Erythroblast (primary cell): ENCODE measurements around the gene SLX4.

Experiments used
- DNase-seq, 2 experiments: peaks; one replicate each; lab custom pipeline; 2025; lab: John Stamatoyannopoulos, UW
- GATA1 ChIP-seq: IDR thresholded peaks from 2 replicates; pipeline ENCODE4 v1.6.1; 2011; ENCODE audit warnings: low read depth, mild to moderate bottlenecking, control low read depth, low read length, moderate library complexity
- POLR2A ChIP-seq: IDR thresholded peaks from 2 replicates; pipeline ENCODE4 v1.6.1; 2011; ENCODE audit warnings: mild to moderate bottlenecking, low read length

Gene SLX4

DNA sequence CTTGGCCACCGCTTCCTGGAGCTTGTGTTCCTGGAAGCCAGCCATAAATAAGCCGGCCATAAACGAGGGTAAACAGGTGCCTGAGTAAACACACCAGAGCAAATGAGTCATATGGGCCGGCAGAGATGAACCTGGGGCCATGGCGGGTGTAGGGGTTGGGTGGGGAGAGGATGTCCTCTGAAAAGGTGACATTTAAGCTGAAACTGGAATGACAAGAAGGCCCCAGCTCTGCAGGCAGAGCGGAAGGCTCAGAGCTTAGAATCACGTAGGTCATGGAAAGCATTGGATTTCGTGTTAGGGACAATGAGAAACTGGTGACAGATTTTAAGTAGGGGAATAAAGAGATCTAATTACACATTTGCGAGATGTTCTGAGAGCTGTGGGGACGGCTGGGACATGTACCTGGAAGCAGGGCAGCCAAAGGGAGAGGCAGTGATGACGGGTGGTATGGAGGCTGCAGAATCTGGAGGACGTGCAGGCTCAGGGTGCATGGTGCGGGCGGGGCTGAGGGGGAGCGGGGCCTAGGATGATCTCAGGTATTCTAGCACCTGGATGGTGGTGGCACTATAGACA is 35.0 kb upstream of the SLX4 start:
- no peak for TF ChIP-seq GATA1
- TF ChIP-seq POLR2A, result no peak
- no peak for DNase-seq

DNA sequence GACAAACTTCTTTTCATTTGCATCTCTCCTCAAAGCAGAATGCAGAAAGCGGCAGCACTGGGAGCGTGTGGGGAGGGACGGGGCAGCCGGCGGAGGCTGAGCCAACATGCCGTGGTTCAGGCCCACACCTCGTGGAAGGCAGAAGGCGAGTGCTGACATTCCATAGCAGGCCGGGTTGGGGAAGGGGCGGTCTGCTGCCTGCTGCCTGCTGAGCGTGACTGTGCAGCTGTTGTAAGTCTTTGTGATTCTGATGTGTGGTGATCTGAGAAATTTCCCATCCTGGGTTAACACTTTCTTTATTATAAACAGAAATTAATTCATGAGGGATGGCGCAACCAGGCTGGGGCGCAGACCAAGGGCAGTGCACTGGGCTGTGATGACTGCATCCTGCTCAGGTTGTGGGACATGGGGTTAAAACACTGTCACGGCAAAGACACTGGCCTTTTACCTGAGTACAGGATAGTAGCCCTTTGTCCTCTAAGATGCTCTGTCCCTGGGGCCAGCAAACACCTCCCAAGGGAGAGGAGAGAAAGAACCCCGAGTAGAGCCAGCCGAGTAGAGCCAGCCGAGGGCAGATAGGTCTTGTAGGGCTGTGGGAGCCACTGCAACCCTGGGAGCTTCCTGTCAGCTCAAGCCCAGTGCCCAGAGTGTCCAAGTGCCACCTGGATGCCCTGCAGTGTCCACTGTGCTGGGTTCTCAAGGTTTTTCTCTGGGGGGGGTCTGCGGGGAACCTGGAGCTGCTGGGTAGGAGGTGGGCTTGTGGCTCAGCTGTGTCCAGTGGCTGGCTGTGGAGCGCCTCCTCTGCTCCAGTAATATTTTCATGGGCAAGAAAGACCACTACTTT is 34.3 kb upstream of the SLX4 start:
- DNase-seq, result no peak
- TF ChIP-seq GATA1 (no peak), POLR2A (no peak)

DNA sequence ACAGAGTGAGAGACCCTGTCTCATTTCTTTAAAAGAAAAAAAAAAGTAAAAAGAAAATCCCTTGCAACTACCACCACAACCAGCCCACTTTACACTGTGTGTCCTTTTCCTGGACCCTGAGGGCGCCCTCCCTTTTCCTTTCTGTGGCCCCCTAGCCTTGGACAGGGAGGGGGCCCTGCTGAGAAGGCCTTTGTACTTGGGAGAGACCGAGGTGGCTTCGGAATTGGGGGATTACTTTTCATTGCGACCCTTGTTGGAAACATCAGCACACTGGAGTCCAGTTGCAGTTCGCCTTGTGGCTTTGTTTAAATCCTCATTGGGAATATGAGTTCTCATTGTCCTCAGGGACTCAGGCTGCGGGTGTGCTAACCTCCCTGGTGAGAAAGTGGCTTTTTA is 33.7 kb upstream of the SLX4 start:
- TF ChIP-seq GATA1, result no peak
- no peak for TF ChIP-seq POLR2A

DNA sequence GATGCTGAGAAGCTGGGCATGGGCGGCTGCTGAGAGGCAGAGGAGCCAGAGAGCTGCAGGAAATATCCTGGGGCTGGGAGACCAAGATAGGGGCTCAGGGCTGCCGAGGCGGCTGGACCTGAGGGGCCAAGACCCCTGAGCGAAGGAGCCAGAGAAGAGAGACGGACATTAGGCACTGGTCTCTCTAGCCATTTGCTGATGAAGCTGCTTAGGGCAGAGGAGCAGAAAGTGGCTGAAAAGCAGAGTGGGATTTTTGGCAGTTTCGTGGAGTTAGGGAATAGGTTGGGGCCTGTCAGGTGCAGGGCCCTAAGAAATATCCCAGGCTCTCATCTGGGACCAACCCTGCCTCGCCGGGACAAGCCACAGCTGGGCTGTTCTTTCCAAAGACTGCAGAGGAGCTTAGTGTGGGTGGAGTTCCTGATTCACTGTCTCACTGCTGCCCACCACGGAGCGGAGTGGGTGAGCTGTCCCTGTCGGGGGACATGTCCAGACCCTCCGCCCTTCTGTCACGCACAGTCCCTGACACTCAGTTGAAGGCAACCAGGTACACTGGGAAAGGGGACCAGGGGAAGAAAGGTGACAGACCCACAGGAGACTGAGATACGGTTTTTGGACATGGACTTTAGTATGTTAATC is 31.8 kb upstream of the SLX4 start:
- TF ChIP-seq POLR2A, result no peak
- TF ChIP-seq GATA1, result no peak

More for the DNA sequence above, 33.7 kb upstream of the SLX4 start:
- DNase-seq, result no peak

DNA sequence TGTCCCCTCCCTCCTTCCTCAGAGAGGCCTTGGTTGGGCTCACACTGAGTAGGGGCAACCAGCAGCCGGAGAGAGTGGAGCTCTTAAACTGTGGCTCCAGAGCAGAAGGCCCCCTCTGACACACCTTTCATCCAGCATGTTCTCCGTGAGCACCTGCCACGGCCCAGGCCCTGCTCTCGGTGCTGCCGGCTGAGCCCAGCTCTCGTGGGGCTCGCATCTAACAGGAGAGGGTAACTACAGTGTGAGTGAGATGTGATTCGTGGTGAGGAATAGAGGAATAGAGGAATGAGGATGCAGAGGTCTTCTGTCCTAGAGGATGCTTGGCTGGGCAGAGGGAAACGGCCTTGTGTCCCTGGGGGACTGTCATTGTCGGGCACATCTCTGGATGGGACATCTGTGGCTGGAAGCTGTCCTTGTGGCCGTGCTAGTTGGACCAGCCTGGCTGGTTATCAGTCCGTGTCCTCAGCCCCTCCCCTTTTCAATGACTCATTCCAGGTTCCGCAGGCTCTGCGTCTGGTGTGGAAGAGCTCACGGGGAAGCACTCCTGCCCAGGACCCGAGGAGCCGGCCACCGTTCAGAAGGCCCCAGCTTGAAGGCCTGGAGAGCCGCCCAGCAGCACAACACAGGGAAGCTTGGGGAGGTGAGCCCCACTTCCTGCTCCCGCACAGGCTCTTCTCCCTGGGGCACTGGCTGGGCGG is 31.1 kb upstream of the SLX4 start:
- DNase-seq, result peak; percentile 52 to 76
- TF ChIP-seq GATA1 (no peak), POLR2A (no peak)

More for the DNA sequence above, 31.8 kb upstream of the SLX4 start:
- no peak for DNase-seq

DNA sequence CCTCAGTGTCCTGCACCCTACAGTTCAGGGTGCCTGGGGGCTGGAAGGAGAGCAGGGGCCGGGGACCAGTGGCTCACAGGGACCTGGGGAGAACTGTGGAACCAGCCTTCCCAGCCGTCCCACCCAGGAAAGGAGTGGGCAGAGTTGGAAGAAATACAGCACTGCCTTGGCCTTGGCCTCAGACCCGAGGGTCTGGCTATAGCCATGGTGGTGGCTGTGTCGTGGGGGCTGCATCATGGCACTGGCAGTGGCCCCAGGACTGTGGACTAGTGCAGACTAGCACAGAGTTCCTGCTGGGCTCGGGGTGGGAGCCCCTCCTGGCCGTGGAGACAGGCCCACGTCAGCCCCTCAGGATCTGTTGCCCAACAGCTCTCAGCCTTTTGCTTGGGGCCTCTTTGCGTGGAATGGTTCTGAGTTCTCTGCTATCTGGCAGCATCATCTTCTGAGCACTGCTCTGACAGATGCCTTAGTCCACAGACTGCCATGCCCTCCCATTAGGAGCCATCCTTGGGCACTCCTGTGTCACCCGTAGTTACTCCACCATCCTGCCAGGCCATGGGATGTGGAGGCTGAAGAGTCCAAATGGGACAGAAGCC is 30.5 kb upstream of the SLX4 start:
- TF ChIP-seq GATA1 (no peak), POLR2A (no peak)
- peak in 1 of 2 experiments; percentile 21 for DNase-seq

DNA sequence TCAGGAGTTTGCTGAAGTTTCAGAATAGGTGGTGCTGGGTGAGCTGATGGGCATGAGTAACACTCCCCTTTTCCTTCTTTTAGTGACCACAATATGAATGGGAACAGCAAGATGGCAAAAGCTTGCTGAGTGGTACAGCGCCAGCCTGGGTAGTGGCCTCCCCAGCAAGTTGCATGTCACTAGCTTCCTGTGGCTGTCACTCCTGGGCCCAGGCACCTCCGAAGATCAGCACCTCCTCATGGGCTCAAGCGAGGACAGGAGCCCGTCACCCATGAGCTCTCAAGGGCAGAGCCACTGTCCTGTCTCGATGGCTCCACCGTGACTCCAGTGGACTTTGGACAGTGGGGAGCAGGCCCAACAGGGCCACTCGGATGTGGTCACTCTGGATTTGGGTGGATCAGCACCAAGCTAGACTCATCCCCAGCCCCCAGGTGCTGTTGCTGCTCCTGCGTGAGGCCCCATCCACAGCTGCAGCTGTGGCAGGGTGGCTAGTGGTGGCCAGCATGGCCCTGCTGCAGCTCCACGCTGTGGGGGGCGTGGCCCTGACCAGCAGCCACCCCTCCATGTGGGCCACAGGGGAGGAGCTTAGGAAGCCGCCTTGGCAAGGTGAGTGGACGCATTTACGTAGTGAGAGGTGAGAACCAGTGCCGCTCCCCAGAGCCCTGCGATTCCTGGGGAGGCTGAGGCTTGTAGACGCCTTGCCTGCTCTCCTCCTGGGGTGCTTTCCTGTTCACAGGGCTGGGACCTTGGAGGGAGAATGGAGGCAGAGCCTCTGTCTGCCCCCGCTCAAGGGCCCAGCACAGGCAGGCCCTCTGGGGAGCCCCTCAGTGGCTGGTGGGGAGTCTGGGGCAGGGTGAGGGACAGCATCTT is 29.5 kb upstream of the SLX4 start:
- no peak for TF ChIP-seq GATA1
- TF ChIP-seq POLR2A, result no peak
- DNase-seq, result no peak

DNA sequence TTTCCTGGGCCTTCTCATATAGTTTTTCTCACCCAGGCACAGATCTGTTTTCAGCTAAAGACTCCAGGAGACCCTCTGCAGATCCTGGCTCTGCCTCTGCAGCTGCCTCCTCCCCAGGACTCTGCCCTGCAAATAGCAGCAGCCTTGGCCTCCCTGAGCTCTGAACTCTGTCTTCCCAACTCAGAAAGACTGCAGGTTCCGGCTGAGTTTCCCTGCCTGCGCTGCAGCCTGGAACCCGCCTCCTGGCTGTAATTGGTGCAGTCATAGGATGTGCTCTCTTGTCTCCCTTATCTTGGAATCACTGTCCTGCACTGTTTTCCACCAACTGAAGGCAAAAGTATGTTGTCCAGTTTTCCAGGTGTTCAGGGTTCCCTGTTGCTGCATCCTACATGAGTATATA is 28.8 kb upstream of the SLX4 start:
- no peak for DNase-seq

DNA sequence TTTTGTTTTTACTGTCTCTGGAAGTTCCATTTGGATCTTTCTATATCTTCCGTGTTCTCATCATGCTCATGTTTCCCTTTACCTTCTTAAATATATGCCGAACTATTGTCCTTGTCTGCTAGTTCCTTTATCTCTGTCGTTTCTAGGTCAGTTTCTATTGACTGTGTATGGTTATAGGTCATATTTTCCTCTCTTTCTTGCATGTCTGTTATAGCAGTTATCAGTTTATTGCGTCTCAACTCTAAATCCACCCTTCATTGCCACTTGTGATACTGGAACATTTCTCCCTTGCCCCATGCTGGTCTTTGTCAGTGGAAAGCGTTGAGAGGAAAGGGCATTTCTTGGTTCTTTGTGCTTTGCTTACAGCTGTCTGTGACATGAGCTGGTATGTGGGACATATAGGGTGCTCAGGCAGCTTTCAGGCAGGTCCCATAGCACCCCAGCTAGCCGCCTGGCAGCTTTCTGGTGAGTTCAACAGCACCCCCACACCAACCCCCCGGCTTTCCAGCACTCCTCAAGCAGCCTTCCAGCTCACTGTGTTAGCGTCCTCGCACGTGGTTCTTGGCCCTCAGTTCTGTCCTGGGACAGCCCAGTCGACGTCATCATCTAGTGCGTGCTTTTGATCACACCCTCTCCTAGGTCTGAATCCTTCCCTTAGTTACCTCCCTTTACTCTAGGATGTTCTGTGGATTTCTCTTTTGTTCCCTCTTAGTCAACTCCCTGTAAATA is 27.7 kb upstream of the SLX4 start:
- no peak for TF ChIP-seq POLR2A
- TF ChIP-seq GATA1, result no peak
- no peak for DNase-seq

More for the DNA sequence above, 28.8 kb upstream of the SLX4 start:
- TF ChIP-seq POLR2A, result no peak

DNA sequence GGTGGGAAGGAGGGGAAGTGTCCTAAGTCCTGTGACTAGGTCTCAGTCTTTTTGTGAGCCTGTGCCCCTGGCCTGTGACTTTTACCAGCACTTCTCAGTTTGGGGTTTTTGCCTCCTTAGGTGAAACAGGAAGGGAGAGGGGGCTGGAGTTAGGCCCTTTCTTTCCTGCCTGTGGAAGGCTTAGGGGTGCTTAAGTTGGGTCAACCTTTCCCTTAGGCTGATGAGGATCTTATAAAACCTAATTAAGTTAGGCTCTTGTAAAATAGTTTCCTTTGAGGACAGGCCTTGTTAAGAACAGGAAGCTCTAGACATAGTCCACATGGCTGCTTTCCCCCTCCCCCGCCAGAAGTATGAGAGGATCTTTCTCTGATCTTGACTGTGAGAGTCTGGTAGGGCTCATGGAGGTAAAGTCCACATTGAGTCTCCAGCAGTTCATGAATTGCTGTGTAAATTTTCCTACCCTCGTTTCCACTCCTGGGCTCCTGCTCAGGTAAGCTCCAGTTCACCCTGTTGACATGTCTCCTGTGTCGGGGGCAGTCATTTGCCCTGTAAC is 26.0 kb upstream of the SLX4 start:
- peak in 1 of 2 experiments; percentile 12 for DNase-seq
- TF ChIP-seq POLR2A (no peak), GATA1 (no peak)

DNA sequence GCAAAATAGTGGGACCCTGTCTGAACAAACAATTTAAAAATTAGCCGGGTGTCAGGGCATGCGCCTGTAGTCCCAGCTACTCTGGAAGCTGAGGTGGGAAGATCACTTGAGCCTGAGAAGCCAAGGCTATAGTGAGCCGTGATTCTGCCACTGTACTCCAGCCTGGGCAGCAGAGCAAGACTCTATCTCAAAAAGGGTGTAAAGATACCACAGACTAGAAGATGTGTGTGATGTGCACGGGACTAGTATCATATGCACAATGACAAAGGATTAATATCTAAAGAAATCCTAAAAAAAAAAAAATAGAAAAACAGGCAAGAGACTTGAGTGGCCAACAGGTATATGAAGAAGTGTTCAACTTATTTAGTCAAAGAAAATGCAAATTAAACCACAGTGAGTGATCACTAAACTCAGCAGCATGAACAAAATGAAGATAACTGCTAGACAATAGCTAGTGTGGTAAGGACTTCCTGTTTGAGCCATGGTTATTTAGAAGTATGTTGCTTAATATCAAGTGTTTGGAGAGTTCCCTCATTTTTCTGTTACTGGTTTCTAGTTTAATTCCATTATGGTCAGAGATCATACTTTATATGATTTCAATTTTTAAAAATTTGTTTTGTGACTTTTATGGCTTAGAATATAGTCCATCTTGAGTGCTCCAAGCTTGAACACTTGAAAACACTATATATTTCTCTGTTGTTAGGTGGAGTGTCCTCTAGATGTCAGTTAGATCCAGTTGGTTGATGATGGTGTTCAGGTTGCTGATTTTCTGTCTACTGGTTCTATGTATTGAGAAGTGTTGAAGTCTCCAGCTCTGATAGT is 14.7 kb upstream of the SLX4 start:
- TF ChIP-seq POLR2A, result no peak
- DNase-seq, result peak in 1 of 2 experiments; percentile 16

DNA sequence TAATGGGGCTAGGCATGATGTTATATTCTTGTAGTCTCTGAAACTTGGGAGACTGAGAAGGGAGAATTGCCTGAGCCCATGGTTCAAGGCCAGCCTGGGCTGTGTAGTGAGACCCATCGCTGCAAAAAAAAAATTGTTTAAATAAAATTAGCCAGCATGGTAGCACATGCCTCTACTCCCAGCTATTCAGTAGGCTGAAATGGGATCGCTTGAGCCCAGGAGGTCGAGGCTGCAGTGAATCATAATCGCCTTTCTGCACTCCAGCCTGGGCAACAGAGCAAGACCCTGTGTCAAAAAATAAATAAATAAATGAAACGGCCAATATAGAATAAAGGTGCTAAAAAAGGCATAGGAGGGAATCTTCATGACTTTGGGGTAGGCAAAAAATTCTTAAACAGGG is 13.9 kb upstream of the SLX4 start:
- no peak for DNase-seq
- no peak for TF ChIP-seq POLR2A
- no peak for TF ChIP-seq GATA1
